HG02588 (cell line): ENCODE data around the gene KIRREL3.

ENCODE experiments used
- ATAC-seq: cut with Tn5 transposase; IDR thresholded peaks from one replicate; pipeline ENCODE4 v1.9.1; 2021; ENCODE audit warnings: mild to moderate bottlenecking, moderate library complexity; ENCODE audit not compliant: unreplicated experiment

The KIRREL3 gene

GRCh38 chr11:126918556-126918955 lies 82.0 kb downstream of the KIRREL3 start:
- no peak for ATAC-seq

DNA sequence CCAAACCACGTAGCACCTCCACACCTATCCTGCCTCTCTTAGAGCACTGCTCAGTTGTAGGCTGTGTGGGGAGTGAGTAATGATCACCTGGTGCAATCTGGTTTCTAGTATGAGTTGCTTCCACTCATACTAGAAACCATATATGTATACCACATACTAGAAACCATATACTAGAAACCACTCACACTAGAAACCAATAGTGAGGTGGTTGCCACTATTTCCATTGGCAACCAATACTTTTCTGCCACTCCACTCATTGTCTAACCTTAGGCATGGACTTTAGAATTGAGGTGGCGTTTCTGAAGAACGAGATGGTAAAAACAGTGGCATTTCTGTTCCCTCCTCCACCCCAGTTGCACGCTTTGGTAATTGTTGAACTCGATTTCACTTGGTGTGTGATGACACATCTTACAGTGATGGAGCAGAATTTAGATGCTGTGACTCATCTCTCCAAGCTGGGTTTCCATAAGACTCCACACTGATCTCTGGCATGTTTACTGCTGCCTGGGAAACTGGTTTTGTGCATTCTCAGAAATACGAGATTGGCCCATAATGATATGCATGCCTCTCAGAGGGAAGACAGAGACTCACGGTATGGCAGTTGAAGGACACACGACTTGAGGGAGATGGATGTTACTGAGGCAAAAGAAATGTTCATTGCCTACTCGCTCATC lies 82.9 kb downstream of the KIRREL3 start:
- peak; percentile 97 for ATAC-seq

DNA sequence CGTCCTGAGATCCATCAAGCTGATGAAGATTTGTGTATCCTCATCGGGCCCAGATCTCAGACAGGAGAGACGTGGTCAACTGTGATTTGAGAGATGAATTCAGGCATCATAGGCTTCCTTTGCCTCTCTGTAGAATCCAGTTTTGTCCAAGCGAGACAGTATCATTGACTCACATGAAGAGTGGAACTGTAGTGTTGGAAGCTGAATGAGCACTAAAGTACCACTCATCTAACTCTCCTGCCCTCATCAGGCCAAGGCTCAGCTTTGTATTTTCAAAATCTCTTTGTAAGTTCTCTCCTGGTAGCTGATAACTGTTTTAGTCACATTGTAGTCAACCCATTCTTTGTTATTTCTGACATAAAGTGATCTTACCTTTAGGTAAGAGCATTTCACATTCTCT lies 85.1 kb downstream of the KIRREL3 start:
- ATAC-seq: no peak

DNA sequence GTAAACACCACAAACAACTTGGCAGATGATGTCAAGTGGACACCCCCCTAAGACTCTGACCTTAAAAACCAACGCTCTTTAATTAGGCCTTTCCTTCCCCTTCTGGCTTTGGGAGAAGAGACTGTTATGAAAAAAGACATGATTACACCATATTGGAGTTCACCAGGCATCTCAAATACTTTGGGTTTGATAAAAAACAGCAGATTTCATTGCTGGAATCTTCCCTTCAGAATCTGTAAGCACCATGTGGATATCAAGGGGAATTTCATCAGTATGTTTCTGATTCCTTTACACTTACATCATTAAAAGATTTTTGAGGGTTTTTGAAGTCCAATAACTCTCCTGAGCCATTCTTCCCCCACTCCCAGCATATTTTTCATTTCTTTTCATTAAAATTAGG lies 85.6 kb downstream of the KIRREL3 start:
- no peak for ATAC-seq

DNA sequence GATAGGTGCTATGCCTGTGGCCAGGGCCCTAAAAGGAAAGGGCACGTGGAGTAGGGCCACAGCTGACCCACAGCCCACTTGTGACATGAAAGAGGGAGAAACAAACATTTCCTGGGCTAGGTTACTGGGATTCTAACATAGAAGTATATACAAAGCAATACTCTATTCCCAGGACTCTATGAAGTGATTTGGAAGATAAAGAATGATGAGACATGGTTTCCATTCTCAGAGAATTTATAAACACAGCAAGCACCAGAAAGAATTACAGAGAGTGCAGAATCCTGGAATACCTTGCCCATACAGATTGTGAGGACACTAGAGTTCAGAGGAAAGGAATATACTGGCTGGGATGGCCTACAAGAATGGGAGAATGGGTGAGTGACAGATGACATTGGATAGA lies 86.4 kb downstream of the KIRREL3 start:
- no peak for ATAC-seq

GRCh38 chr11:126904520-126904919 lies 96.0 kb downstream of the KIRREL3 start:
- ATAC-seq: no peak

DNA sequence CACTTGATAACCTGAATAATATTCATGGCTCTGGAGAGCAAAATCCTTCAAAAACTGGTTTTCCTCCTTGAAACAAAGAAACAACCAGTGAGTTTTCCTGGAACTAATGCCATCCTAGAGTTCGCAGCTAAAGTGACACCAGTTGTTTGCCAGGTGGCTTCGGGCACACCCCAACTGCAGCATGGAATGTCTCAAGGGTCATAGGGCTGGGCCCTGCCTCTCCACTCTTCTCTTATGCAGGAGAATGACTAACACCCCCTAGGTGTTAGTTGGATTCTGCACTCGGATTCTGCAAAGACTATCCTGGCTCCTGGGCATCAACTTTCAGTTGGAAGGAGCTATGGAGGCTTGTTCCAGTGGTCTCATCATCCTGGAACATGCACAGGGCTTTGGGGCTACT lies 98.8 kb downstream of the KIRREL3 start:
- no peak for ATAC-seq

DNA sequence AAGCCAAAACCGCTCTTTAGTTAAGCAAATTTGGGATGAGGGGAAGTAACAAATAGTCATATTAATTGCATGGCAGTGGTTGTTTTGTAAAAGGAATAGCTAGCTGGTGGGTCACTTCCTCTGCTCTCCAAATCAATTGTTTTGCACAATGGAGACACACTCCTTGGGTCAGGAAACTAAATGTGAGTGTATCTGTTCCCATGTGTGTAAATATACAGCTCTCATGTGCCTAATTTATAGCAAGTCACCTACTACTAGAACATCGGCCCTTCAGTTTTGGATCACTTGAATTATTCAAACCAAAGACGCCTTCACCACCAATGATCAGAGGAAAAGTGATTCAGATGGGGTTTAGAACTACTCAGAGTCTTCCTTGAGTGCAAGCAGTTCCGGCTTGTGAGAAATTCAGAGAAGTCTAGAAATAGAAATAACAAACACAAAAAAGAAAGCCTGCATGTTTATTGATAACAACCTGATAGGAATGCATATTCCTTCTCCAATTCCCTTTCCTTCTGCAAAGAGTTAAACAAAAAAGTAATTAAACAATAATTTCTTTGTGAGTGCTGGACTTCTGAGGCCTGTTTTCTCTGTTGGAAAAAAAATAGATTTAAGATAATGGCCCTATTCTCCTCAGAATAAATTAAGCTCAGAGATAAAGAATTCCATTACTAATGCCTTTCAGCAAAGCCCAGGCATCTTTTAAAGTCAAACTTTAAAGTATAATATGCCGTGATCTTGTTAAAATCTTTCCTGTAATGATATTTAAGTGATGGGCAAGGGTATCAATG lies 100.4 kb downstream of the KIRREL3 start:
- no peak for ATAC-seq

- no peak for ATAC-seq
Observed at GRCh38 chr11:126898802-126899201, 101.8 kb downstream of the KIRREL3 start.

DNA sequence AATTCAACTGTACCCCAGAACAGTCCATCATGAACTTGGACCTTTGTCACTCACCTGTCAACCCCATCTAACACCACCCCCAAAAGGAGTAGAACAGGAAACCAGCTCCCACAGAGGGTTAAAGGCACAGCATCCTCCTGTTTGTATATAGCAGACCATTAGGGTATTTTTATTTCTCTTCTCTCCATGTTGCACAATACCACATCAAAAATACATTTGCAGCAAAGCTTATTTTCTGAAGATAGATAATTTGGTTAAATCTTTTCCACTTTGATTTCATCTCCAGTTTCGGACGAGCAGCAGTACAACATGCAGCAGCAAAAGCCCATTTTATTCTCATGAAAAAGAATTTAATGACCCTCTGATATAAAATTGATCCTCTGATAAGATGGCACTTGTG lies 103.1 kb downstream of the KIRREL3 start:
- no peak for ATAC-seq

DNA sequence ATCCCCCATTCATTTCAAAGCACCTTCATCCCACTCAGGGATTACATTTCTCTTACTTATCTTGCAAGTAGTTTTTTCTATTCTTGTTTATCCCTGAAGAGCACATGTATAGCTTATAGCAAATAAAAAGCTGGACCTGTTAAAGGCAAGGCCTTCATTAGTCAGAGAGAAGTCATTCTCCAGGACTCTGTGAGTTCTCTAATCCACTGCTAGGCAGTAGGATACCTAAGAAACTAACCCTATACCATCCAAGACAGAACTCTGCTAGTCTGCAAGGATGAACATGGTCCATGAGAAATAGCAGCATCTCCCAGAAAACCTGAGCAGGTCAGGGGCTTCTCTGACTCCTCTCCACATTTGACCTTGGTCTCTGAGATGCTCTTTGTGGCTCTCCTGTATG lies 104.5 kb downstream of the KIRREL3 start:
- ATAC-seq: no peak

- ATAC-seq: no peak
Observed at GRCh38 chr11:126893796-126894195, 106.8 kb downstream of the KIRREL3 start.

DNA sequence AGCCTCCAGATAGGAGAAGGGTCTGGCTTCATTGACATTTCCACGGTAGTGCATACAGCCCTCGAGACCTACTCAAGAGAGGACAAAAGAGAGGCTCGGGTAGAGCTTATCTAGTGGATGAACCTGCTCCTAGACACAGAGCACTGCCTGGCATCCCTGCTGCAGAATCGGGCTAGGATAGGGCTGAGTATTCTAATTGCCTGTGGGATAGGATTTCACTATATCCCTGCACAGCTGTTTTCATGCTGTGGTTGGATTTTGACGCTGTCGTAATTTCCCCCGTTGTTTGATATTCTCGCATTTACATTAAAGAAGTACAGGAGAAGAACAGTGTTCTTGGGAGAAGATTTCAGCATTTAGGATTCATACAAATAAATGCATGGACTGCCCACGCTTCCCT lies 107.8 kb downstream of the KIRREL3 start:
- no peak for ATAC-seq

GRCh38 chr11:126891556-126892217 lies 108.9 kb downstream of the KIRREL3 start:
- no peak for ATAC-seq

- ATAC-seq: no peak
Observed at GRCh38 chr11:126890561-126890960, 110.0 kb downstream of the KIRREL3 start.

DNA sequence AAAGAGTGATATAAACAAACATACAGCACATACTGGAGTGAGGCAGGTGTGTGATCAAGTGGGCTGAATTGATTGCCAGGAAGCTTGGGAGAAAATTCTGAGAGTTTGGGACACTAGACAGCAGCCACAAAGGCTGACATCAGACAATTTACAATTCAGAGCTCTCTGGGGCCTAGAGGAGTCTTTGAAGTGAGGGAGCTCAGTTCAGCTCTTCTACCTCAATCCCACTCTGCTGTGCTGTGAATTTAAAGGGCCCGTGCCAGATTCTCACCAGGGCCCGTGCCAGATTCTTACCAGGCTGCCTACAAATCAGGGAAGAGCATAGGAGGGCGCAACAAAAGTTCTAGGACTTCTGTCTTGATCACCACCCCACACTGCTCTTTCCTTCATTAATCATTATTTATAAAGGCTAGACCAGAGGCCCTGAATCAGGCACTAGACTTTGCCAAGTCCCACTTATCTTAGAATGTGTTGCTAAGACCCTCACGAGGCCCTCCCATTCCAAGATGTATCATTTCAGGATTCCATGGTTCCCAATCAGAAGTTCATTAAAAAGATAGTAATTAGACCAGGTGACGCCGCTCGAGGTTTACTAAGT lies 112.4 kb downstream of the KIRREL3 start:
- no peak for ATAC-seq

DNA sequence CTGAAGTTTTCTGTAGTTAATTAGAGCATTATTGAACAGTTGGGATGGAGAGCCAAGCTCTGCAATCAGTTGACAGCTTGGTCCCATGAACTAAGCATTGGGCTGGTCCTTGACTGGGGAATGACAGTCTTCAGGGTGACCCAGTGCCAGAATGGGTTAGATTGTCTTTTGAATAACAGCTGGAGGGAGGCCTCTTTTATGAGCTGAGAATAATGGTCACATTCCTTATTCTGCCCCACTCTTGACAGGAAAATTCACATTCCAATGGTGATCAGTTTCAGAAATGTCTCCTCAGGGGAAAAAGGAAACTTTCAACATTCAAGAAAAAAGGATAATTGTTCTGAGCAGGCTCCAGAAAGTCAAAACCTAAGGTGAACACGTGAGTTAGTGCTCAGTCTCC lies 113.9 kb downstream of the KIRREL3 start:
- no peak for ATAC-seq

DNA sequence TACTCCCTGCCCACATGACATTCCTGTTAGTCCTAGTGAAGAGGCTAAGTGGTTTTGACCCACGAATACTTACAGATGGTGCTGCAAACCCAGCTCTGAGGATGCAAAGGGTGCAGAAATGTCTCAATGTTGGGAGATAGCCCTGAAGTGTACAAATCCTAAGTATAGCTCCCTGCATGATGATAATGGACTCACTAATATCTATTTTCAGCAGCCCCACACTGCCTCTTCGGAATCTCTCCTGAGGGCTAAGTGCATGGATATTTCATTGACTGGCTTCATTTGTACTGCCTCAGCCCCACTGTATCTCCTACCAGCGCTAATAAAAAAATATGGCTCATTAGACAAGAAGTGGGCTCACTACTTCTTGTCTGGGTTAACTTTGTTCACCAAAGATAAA lies 114.5 kb downstream of the KIRREL3 start:
- no peak for ATAC-seq

GRCh38 chr11:126884594-126884993 lies 116.0 kb downstream of the KIRREL3 start:
- ATAC-seq: no peak

- ATAC-seq: no peak
Observed at GRCh38 chr11:126884192-126884591, 116.4 kb downstream of the KIRREL3 start.

GRCh38 chr11:126880872-126881271 lies 119.7 kb downstream of the KIRREL3 start:
- ATAC-seq: no peak

DNA sequence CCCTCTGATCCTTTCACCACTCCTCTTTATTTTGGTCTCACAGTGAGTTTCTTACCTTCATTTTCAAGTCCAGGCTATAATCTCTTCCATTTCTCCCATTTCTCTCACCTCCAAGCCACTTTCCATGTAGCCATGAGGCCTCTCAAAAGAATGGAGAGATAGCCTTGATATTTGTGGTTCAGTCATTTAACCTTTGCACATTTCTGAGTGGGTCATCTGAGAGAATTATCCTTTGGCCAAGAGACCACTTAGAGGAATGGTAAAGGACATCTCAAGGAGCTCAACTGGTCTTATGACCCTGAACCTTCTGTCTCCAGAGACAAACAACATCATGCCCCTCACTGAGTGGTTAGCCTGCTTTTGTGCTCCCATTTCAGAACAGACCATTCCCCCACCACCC lies 121.1 kb downstream of the KIRREL3 start:
- no peak for ATAC-seq
